ENCODE results near the gene GIGYF2.

Gene GIGYF2

GRCh38 chr2:232863996-232864395 is 166.9 kb downstream of the GIGYF2 start:
- Mint-ChIP-seq H3K27ac (no peak overlapping the region), H3K36me3 (ENCODE audit: low read depth) (peaks cover 6% of the 10 kb centered on the region), H3K27me3 (ENCODE audit: low read depth) (no peaks in the 10 kb centered on the region), H3K4me3 (no peak overlapping the region), H3K4me1 (ENCODE audit: low read depth) (no peaks in the 10 kb centered on the region), H3K9me3 (no peaks in the 10 kb centered on the region)

DNA sequence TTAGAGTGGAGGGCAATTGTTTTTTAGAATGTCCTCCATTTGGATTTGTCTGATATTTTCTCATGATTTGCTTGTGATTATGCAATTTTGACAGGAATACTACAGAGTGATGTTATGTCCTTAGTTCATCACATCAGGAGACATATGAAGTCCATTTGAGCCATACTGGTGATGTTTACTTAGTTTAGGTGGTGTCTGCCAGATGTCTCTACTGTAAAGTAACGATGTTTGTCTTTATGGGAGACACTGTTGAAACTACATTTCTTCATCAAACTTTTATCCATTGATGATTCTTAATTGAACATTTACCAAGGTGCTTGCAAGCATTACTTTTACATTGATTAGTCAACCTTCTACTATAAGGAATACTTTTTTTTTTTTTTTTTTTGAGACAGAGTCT is 168.0 kb downstream of the GIGYF2 start:
- Mint-ChIP-seq H3K9me3 (no peaks in the 10 kb centered on the region), H3K27ac (no peak overlapping the region), H3K4me1 (ENCODE audit: low read depth) (no peaks in the 10 kb centered on the region), H3K27me3 (ENCODE audit: low read depth) (no peaks in the 10 kb centered on the region), H3K36me3 (ENCODE audit: low read depth) (no peaks in the 10 kb centered on the region), H3K4me3 (no peak overlapping the region)

DNA sequence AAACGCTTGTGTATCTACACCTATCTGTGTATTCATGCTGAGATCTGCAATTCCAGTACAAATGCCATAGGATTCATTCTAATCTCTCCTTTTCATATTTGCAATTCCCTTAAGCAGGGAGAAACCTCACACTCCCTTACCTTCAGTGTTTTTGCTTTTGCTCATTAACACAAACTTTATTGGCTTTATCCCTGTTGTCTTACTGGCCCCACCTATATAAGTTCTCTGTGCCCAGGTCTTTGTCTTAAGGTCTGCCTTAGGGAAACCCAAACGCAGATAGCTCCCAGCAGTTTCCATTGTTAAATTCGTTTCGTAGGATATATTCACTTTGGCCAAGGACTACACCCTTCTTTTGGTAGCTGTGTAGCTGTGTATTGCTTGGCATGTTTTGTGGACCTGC is 169.0 kb downstream of the GIGYF2 start:
- H3K4me3 Mint-ChIP-seq, result no peak overlapping the region
- no peak overlapping the region for H3K27ac Mint-ChIP-seq
- H3K9me3 Mint-ChIP-seq, result no peaks in the 10 kb centered on the region
- no peaks in the 10 kb centered on the region for H3K4me1 Mint-ChIP-seq (ENCODE audit: low read depth)
- H3K36me3 Mint-ChIP-seq (ENCODE audit: low read depth), result no peaks in the 10 kb centered on the region
- H3K27me3 Mint-ChIP-seq (ENCODE audit: low read depth), result no peaks in the 10 kb centered on the region

GRCh38 chr2:232869138-232870017 is 172.2 kb downstream of the GIGYF2 start:
- Mint-ChIP-seq H3K4me3 (no peak overlapping the region), H3K27ac (no peak overlapping the region)

GRCh38 chr2:232870018-232870765 is 173.1 kb downstream of the GIGYF2 start, which contains the start of gene SNORC:
TSS of gene SNORC (plus strand) at chr2:232870264. CDS start at chr2:232870342, 78 bp downstream.
- Mint-ChIP-seq H3K27me3 (ENCODE audit: low read depth) (peaks cover 4% of the 10 kb centered on the region), H3K4me3 (no peak within 1 kb of the TSS), H3K9me3 (no peaks in the 10 kb centered on the region), H3K27ac (no peak within 1 kb of the TSS), H3K4me1 (ENCODE audit: low read depth) (no peaks in the 10 kb centered on the region), H3K36me3 (ENCODE audit: low read depth) (no peaks in the 10 kb centered on the region)

More at GRCh38 chr2:232869138-232870017, 172.2 kb downstream of the GIGYF2 start:
- no peaks in the 10 kb centered on the region for H3K36me3 Mint-ChIP-seq (ENCODE audit: low read depth)
- H3K27me3 Mint-ChIP-seq (ENCODE audit: low read depth), result no peaks in the 10 kb centered on the region
- no peaks in the 10 kb centered on the region for H3K9me3 Mint-ChIP-seq
- no peaks in the 10 kb centered on the region for H3K4me1 Mint-ChIP-seq (ENCODE audit: low read depth)

DNA sequence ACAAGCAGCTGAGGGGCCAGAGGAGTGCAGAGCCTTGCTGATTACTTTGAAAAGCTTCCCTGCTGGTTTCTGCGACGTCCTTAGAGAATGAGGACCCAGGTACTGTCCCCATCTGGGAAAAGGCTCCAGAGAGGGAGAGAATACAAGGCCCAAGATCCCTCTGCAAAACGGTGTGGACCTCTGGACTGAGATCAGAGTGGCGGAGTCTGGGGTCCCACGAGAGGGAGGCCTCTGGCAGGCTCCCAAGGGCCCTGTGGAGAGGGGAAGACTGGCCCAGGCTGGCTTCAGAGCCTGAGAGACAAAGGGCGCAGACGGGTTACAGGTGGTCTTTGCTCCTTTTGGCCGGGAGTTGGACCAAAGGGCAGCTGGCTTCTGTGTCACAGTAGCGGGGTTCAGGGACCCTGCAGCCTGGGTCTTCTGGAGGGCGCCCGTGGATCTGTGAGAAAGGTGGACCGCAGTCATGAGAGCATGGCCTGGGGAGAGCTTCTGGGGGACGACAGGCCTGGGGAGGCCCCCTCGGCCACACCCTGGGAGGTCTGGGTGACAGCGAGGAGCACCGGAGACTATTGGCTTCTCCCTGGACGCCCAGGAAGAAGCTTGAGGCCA is 173.7 kb downstream of the GIGYF2 start:
- Mint-ChIP-seq H3K4me1 (ENCODE audit: low read depth) (no peaks in the 10 kb centered on the region), H3K27ac (no peak overlapping the region), H3K4me3 (no peak overlapping the region), H3K9me3 (no peaks in the 10 kb centered on the region), H3K36me3 (ENCODE audit: low read depth) (no peaks in the 10 kb centered on the region), H3K27me3 (ENCODE audit: low read depth) (peaks cover 9% of the 10 kb centered on the region)

DNA sequence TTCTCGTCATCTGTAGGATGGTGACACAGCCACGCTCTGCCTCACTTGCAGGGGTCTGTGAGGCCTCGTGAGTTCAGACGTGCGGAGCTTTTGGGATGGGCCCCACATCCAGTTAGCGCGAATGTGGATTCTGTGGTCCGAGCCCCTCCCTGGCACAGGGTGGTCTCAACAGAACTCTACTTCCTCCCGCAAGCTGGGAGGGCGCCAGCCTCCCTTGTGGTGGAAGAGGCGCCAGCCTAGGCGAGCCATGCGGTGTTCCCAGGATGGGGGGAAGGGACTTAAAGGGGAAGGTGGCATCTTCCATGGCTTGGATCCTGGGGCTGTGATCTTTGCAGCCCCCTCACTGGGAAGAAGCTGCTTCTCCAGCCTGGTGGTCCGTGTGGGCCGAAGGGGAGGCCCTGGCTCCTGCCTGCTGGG is 174.3 kb downstream of the GIGYF2 start:
- Mint-ChIP-seq H3K4me1 (ENCODE audit: low read depth) (no peaks in the 10 kb centered on the region), H3K27me3 (ENCODE audit: low read depth) (peaks cover 9% of the 10 kb centered on the region), H3K36me3 (ENCODE audit: low read depth) (no peaks in the 10 kb centered on the region), H3K27ac (no peak overlapping the region), H3K4me3 (no peak overlapping the region), H3K9me3 (no peaks in the 10 kb centered on the region)

DNA sequence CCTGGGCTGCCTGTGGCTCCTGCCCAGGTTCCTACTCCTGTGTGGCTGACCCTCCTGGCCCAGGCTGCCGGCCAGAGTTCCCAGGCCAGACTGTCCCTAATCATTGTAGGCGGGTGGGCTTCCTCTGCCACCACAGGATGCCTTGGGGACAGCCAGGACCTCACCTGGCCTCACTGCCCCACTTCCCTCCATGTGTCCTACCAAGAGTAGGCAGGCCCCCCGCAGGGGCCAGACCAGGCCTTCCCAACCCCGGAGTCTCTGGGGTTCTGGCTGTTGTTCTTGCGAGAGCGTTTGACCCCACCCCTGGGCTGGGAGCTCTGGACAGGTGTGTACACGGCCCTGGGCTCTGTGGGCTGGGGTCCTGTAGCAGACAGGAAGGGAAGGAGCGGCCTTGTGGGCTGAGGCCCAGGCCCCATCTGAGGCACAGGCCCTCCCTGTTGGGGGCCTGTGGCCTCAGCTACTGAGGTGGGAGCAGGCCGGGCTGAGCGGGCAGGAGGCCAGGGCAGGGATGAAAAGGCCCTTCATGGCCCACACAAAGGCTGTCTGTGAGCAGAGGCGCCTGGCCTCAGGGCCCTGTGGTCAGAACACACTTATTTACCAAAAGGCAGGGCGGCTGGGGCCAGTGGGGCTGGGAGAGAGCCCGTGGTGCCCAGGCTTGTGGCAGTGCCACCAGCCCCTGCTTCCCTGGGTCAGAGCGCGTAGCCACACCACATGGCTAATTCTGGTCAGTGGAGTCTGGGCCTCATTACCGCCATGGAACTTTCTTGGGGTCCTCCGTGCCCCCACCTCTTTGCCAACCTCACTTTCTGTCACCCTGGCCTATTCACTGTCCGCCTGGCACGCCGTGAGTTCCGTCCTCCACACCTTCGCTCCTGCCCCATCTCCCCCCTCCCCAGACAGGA is 175.0 kb downstream of the GIGYF2 start:
- H3K27me3 Mint-ChIP-seq (ENCODE audit: low read depth), result peaks cover 10% of the 10 kb centered on the region
- H3K4me3 Mint-ChIP-seq, result no peak overlapping the region
- H3K4me1 Mint-ChIP-seq (ENCODE audit: low read depth), result no peaks in the 10 kb centered on the region
- no peaks in the 10 kb centered on the region for H3K36me3 Mint-ChIP-seq (ENCODE audit: low read depth)
- no peak overlapping the region for H3K27ac Mint-ChIP-seq
- no peaks in the 10 kb centered on the region for H3K9me3 Mint-ChIP-seq

- H3K4me3 Mint-ChIP-seq, result no peak overlapping the region
- no peaks in the 10 kb centered on the region for H3K9me3 Mint-ChIP-seq
- H3K27me3 Mint-ChIP-seq (ENCODE audit: low read depth), result peaks cover 17% of the 10 kb centered on the region
- no peaks in the 10 kb centered on the region for H3K36me3 Mint-ChIP-seq (ENCODE audit: low read depth)
- no peaks in the 10 kb centered on the region for H3K4me1 Mint-ChIP-seq (ENCODE audit: low read depth)
- no peak overlapping the region for H3K27ac Mint-ChIP-seq
Observed at GRCh38 chr2:232872826-232873225, 175.7 kb downstream of the GIGYF2 start.

- Mint-ChIP-seq H3K27ac (no peak overlapping the region), H3K4me3 (no peak overlapping the region), H3K4me1 (ENCODE audit: low read depth) (no peaks in the 10 kb centered on the region), H3K27me3 (ENCODE audit: low read depth) (peaks cover 19% of the 10 kb centered on the region), H3K36me3 (ENCODE audit: low read depth) (no peaks in the 10 kb centered on the region), H3K9me3 (no peaks in the 10 kb centered on the region)
Observed at GRCh38 chr2:232873292-232873908, 176.3 kb downstream of the GIGYF2 start.

DNA sequence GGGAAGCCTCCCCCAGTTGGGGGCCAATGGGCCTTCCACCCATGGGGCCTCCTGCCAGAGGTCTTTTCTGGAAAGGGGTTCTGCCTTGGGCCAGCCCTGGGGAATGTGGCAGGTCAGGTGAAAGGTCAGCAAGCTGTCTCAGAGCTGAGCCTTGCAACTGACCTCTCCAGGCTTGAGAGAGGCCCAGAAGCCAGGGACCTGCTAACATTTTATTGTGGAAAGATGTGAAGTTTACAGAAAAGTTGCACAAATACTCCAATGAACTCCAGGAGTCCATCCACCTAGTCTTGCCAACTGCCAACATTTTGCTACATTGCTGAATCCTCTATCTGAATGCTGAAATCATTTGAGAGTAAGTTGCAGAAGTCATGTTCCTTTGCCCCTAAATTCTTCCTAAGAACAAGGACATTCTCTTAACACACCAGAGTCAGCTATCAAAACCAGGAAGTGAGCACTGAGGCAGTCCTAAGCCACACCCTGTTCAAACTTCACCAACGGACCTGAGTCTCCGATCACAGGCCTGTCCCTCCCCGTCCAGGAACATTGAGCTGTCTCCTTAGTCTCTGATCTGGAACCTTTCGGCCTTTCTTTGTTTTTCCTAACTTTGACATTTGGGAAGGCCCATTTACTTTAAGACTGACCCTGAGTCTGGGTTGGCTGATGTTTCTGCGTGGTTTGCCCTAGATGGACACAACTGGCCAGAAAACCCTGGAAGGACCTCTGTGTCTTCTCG is 176.9 kb downstream of the GIGYF2 start:
- Mint-ChIP-seq H3K9me3 (no peaks in the 10 kb centered on the region), H3K36me3 (ENCODE audit: low read depth) (no peaks in the 10 kb centered on the region), H3K4me3 (no peak overlapping the region), H3K4me1 (ENCODE audit: low read depth) (no peaks in the 10 kb centered on the region), H3K27ac (no peak overlapping the region), H3K27me3 (ENCODE audit: low read depth) (peaks cover 19% of the 10 kb centered on the region)

DNA sequence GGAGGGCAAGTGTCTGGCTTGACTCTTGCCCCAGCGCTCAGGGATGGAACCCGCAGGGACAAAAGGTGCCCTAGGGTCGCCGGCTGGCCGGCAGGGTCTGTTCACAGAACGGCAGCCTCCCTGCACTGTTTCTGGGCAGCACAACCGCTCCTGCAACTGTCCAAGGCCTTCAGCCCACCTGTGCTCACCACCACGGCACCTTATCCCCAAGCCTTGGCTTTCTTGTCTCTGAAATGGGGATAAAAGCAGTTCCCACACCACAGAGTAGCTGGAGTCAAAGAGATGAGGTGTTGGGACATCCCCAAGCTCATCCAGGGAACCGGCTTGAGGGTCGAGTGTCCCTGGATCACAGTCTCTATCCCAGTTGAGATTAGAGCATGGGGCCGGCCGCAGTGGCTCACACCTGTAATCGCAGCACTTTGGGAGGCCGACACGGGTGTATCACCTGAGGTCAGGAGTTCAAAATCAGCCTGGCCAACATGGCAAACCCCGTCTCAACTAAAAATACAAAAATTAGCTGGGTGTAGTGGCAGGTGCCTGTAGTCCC is 177.6 kb downstream of the GIGYF2 start:
- H3K4me3 Mint-ChIP-seq, result peak overlapping the region; percentile 59
- H3K4me1 Mint-ChIP-seq (ENCODE audit: low read depth), result no peaks in the 10 kb centered on the region
- no peaks in the 10 kb centered on the region for H3K9me3 Mint-ChIP-seq
- H3K36me3 Mint-ChIP-seq (ENCODE audit: low read depth), result no peaks in the 10 kb centered on the region
- H3K27me3 Mint-ChIP-seq (ENCODE audit: low read depth), result peaks cover 19% of the 10 kb centered on the region
- H3K27ac Mint-ChIP-seq, result no peak overlapping the region

Data from T-helper 1 cell treated with Interleukin-12 subunit alpha and Interleukin-12 subunit beta and Interleukin-4 antibody, amounts not matched to agents 30 μg/mL and 1 μg/mL, for 36 hours (primary cell).